IMR-90 (cell line): ENCODE data around the gene GRIK3. TPM values are rescaled to one million over a fixed set of nuclear protein-coding genes. Genes with fewer than 3 reads are reported as not detected.

Experiments
- ATAC-seq: fragments of 200-7000 bp; cut with Tn5 transposase; 2 replicates; pipeline ENCODE4 v1.9.1; 2020; ENCODE audit warnings: low read depth, mild to moderate bottlenecking, moderate library complexity
- BruUV-seq: library from RNA; stranded (reverse); fragments of 400-500 nt; replicated peaks from 2 replicates; lab custom pipeline; 2021; lab: Mats Ljungman, UMichigan
- CTCF ChIA-PET: fragments of 300-600 bp; formaldehyde crosslinking; extraction: SDS; loops from one replicate; lab custom pipeline; 2021; ENCODE audit warnings: antibody characterized with exemption; lab: Yijun Ruan, JAX
- POLR2A ChIA-PET: fragments of 300-600 bp; sonication (Branson Sonifier 250); formaldehyde crosslinking; loops from one replicate; lab custom pipeline; 2022; ENCODE audit warnings: antibody characterized with exemption; ENCODE audit not compliant: unreplicated experiment; lab: Charles Lee
- DNase-seq: peaks from one replicate; pipeline ENCODE4 v3.0.0; 2013
- H2AFZ ChIP-seq: replicated peaks from 2 replicates; pipeline ENCODE3; 2013; ENCODE audit warnings: low read length, mild to moderate bottlenecking; ENCODE audit not compliant: poor library complexity
- H2AK5ac ChIP-seq: 2 replicates; pipeline ENCODE4 v1.6.1; 2013; ENCODE audit warnings: low read depth, low read length, inconsistent platforms
- H2AK9ac ChIP-seq: replicated peaks from 2 replicates; pipeline ENCODE3; 2013; ENCODE audit warnings: mild to moderate bottlenecking, low read depth, low read length, moderate library complexity; ENCODE audit not compliant: poor library complexity
- H2BK120ac ChIP-seq: 2 replicates; pipeline ENCODE4 v1.6.1; 2013; ENCODE audit warnings: low read depth, low read length, inconsistent platforms
- H2BK15ac ChIP-seq: 3 replicates; pipeline ENCODE4 v1.6.1; 2013; ENCODE audit warnings: low read depth, low read length, inconsistent platforms
- H2BK20ac ChIP-seq: 2 replicates; pipeline ENCODE4 v1.6.1; 2013; ENCODE audit warnings: low read depth, mild to moderate bottlenecking, inconsistent platforms, low read length, moderate library complexity
- H2BK5ac ChIP-seq: 2 replicates; pipeline ENCODE4 v1.6.1; 2013; ENCODE audit warnings: mild to moderate bottlenecking, low read depth, low read length, inconsistent platforms; ENCODE audit not compliant: poor library complexity, severe bottlenecking
- H3K14ac ChIP-seq: replicated peaks from 2 replicates; pipeline ENCODE4 v1.6.1; 2013; ENCODE audit warnings: low read depth, low read length, inconsistent platforms
- H3K18ac ChIP-seq: 2 replicates; pipeline ENCODE4 v1.6.1; 2013; ENCODE audit warnings: low read depth, low read length, control low read depth
- H3K23ac ChIP-seq: 2 replicates; pipeline ENCODE4 v1.6.1; 2013; ENCODE audit warnings: low read depth, low read length, inconsistent platforms
- H3K27ac ChIP-seq: 2 replicates; pipeline ENCODE4 v1.5.1; 2013; ENCODE audit warnings: mild to moderate bottlenecking, control low read depth, low read length; ENCODE audit not compliant: insufficient read depth
- H3K27me3 ChIP-seq: 2 replicates; pipeline ENCODE4 v1.6.1; 2013; ENCODE audit warnings: low read length; ENCODE audit not compliant: control insufficient read depth, insufficient read depth
- H3K36me3 ChIP-seq: 2 replicates; pipeline ENCODE4 v1.6.1; 2013; ENCODE audit warnings: low read length, mixed read lengths; ENCODE audit not compliant: control insufficient read depth, insufficient read depth
- H3K4ac ChIP-seq: 2 replicates; pipeline ENCODE4 v1.6.1; 2013; ENCODE audit warnings: low read depth, low read length, inconsistent platforms
- H3K4me1 ChIP-seq: 2 replicates; pipeline ENCODE4 v1.6.1; 2013; ENCODE audit warnings: low read length, mixed read lengths; ENCODE audit not compliant: control insufficient read depth, insufficient read depth
- H3K4me2 ChIP-seq: 2 replicates; pipeline ENCODE4 v1.6.1; 2013; ENCODE audit warnings: low read depth, mild to moderate bottlenecking, control low read depth, low read length, moderate library complexity
- H3K4me3 ChIP-seq: 2 replicates; pipeline ENCODE4 v1.5.1; 2013; ENCODE audit warnings: low read depth, mild to moderate bottlenecking, control low read depth, low read length, moderate library complexity; ENCODE audit not compliant: insufficient read depth
- H3K56ac ChIP-seq: 2 replicates; pipeline ENCODE4 v1.6.1; 2013; ENCODE audit warnings: low read length, inconsistent platforms; ENCODE audit not compliant: insufficient read depth; ENCODE audit errors: extremely low read depth
- H3K79me1 ChIP-seq, 2 experiments: 2 replicates each; pipeline ENCODE4 v1.6.1; 2013; ENCODE audit warnings: low read length in 2 of 2, inconsistent platforms in 1 of 2, low read depth in 1 of 2
- H3K9ac ChIP-seq: 2 replicates; pipeline ENCODE4 v1.6.1; 2013; ENCODE audit warnings: low read depth, low read length, control low read depth
- H3K9me1 ChIP-seq: 2 replicates; pipeline ENCODE4 v1.6.1; 2013; ENCODE audit warnings: low read length, inconsistent platforms; ENCODE audit not compliant: insufficient read depth
- H3K9me3 ChIP-seq: 2 replicates; pipeline ENCODE4 v1.6.1; 2013; ENCODE audit warnings: low read length; ENCODE audit not compliant: control insufficient read depth, insufficient read depth
- H4K20me1 ChIP-seq: 2 replicates; pipeline ENCODE4 v1.6.1; 2013; ENCODE audit warnings: low read length, inconsistent platforms; ENCODE audit not compliant: insufficient read depth
- H4K5ac ChIP-seq: 2 replicates; pipeline ENCODE4 v1.6.1; 2013; ENCODE audit warnings: mild to moderate bottlenecking, low read depth, low read length, control low read depth
- H4K8ac ChIP-seq, 2 experiments: 2 replicates each; pipeline ENCODE4 v1.6.1; 2013; ENCODE audit warnings: low read depth in 2 of 2, low read length in 2 of 2, control low read depth in 1 of 2, inconsistent platforms in 1 of 2
- H4K91ac ChIP-seq: 2 replicates; pipeline ENCODE4 v1.6.1; 2013; ENCODE audit warnings: low read depth, low read length, inconsistent platforms; ENCODE audit not compliant: insufficient read depth
- BHLHE40 ChIP-seq: fragments of 150-350 bp; IDR thresholded peaks from 2 replicates; pipeline ENCODE4 v1.6.1; 2016; ENCODE audit warnings: mild to moderate bottlenecking, low read depth, low read length
- CEBPB ChIP-seq: IDR thresholded peaks from 2 replicates; pipeline ENCODE4 v1.6.1; 2012; ENCODE audit warnings: low read depth, low read length, improper control_type of control experiment
- CHD1 ChIP-seq: IDR thresholded peaks from 2 replicates; pipeline ENCODE4 v1.6.1; 2012; ENCODE audit warnings: low read depth, low read length, improper control_type of control experiment
- CTCF ChIP-seq: conservative IDR thresholded peaks from 2 replicates; pipeline ENCODE4 v1.5.1; 2012; ENCODE audit warnings: mild to moderate bottlenecking, low read depth, low read length, improper control_type of control experiment
- ELK1 ChIP-seq: fragments of 150-350 bp; IDR thresholded peaks from 2 replicates; pipeline ENCODE4 v1.6.1; 2016; ENCODE audit warnings: low read depth, mild to moderate bottlenecking, low read length, moderate library complexity, borderline replicate concordance
- FOS ChIP-seq: fragments of 150-350 bp; IDR thresholded peaks from 2 replicates; pipeline ENCODE4 v1.6.1; 2016; ENCODE audit warnings: low read depth, low read length
- MAFK ChIP-seq: IDR thresholded peaks from 2 replicates; pipeline ENCODE4 v1.6.1; 2012; ENCODE audit warnings: low read depth, low read length, improper control_type of control experiment
- MAZ ChIP-seq: IDR thresholded peaks from 2 replicates; pipeline ENCODE4 v1.6.1; 2012; ENCODE audit warnings: low read depth, mild to moderate bottlenecking, low read length, improper control_type of control experiment, moderate library complexity, borderline replicate concordance
- MXI1 ChIP-seq: IDR thresholded peaks from 2 replicates; pipeline ENCODE4 v1.6.1; 2012; ENCODE audit warnings: low read depth, mild to moderate bottlenecking, low read length, moderate library complexity, borderline replicate concordance
- NFE2L2 ChIP-seq: fragments of 150-350 bp; IDR thresholded peaks from 2 replicates; pipeline ENCODE4 v1.6.1; 2016; ENCODE audit warnings: low read depth, mild to moderate bottlenecking, low read length
- POLR2A ChIP-seq: IDR thresholded peaks from 2 replicates; pipeline ENCODE4 v1.6.1; 2012; ENCODE audit warnings: mild to moderate bottlenecking, low read depth, low read length
- RAD21 ChIP-seq: IDR thresholded peaks from 2 replicates; pipeline ENCODE4 v1.6.1; 2012; ENCODE audit warnings: low read length, improper control_type of control experiment
- RCOR1 ChIP-seq: IDR thresholded peaks from 2 replicates; pipeline ENCODE4 v1.6.1; 2012; ENCODE audit warnings: mild to moderate bottlenecking, low read length, improper control_type of control experiment; ENCODE audit not compliant: insufficient replicate concordance
- RFX5 ChIP-seq: IDR thresholded peaks from 2 replicates; pipeline ENCODE4 v1.8.0; 2012; ENCODE audit warnings: low read depth, mild to moderate bottlenecking, low read length, moderate library complexity
- SMC3 ChIP-seq: fragments of 150-350 bp; IDR thresholded peaks from 2 replicates; pipeline ENCODE4 v1.6.1; 2016; ENCODE audit warnings: low read depth, mild to moderate bottlenecking, antibody characterized with exemption, low read length, moderate library complexity
- USF2 ChIP-seq: fragments of 150-350 bp; IDR thresholded peaks from 2 replicates; pipeline ENCODE4 v1.6.1; 2017; ENCODE audit warnings: mild to moderate bottlenecking, antibody characterized with exemption, low read length, low read depth
- WGBS, 2 experiments: methylation state at CpG; one replicate each; pipeline versions ENCODE4 v1.1.5 to v1.1.7; 2013; ENCODE audit warnings: missing lambda C conversion rate in 2 of 2; ENCODE audit not compliant: insufficient read length in 1 of 2; ENCODE audit errors: extremely low coverage in 2 of 2; 5-methylcytosine and 5-hydroxymethylcytosine counted together
- dilution Hi-C: fragments of 300-500 bp; cut with HindIII; formaldehyde crosslinking; loops from one replicate; pipeline ENCODE4 v1.14.3; 2018; ENCODE audit warnings: low sequenced_read_pairs; ENCODE audit not compliant: unreplicated experiment
- in situ Hi-C: fragments of 300-500 bp; cut with MboI; formaldehyde crosslinking; loops from 3 replicates; pipeline ENCODE4 v1.14.3; 2019; ENCODE audit warnings: low sequenced_read_pairs, inconsistent platforms, mixed read lengths
- intact Hi-C: fragments of 100-400 bp; cut with micrococcal nuclease; formaldehyde crosslinking; loops from 2 replicates; pipeline ENCODE4 v1.10.0; 2022
- polyA plus RNA-seq, 3 experiments: library from polyadenylated mRNA; depleted of rRNA; stranded (reverse); fragments of >200 nt; gene quantifications; 2 replicates each; pipeline ENCODE4 v1.2.3, GENCODE V29; 2012; ENCODE audit warnings: low replicate concordance in 1 of 3
- total RNA-seq: library from RNA; depleted of rRNA; stranded (reverse); fragments of >200 nt; gene quantifications from 2 replicates; pipeline ENCODE4 v1.2.3, GENCODE V29; 2012

Gene GRIK3
- total and polyA plus RNA-seq, 2 of the 4 experiments (the other 2 are of a cell fraction), result not detected

GRCh38 chr1:37001703-37002102 is 32.6 kb downstream of the GRIK3 start:
- intact Hi-C loops, result no loop called here
- WGBS, 2 experiments, result no CpG with 5 or more reads among the region's 2 CpGs
- H3K4me3 ChIP-seq, result no peak overlapping the region

More at GRCh38 chr1:37001703-37002102, 32.6 kb downstream of the GRIK3 start:
- no peak overlapping the region for H3K4me2 ChIP-seq
- no peak overlapping the region for H2AK9ac ChIP-seq
- H3K14ac ChIP-seq, result no peak overlapping the region
- in situ Hi-C loops, result no loop called here
- H3K79me1 ChIP-seq, result no peaks in the 10 kb centered on the region
- dilution Hi-C loops, result no loop called here
- no peak overlapping the region for H2BK120ac ChIP-seq
- H2AK5ac ChIP-seq, result no peak overlapping the region
- H4K5ac ChIP-seq, result no peak overlapping the region
- no peaks in the 10 kb centered on the region for H3K4me1 ChIP-seq
- H2BK5ac ChIP-seq, result no peak overlapping the region
- H2BK20ac ChIP-seq, result no peak overlapping the region
- H3K9me1 ChIP-seq, result no peaks in the 10 kb centered on the region
- no peak overlapping the region for H4K8ac ChIP-seq
- DNase-seq (no peak), ATAC-seq (no peak)
- H3K9me3 ChIP-seq, result no peaks in the 10 kb centered on the region
- no peak overlapping the region for H3K23ac ChIP-seq
- H3K9ac ChIP-seq, result no peak overlapping the region
- no peaks in the 10 kb centered on the region for H4K20me1 ChIP-seq
- H3K36me3 ChIP-seq, result no peaks in the 10 kb centered on the region
- H3K27me3 ChIP-seq, result no peaks in the 10 kb centered on the region
- ChIA-PET POLR2A (no interaction called here), CTCF (no interaction called here)
- no peak overlapping the region for H3K18ac ChIP-seq
- no peak for TF ChIP-seq MXI1
- no peak for TF ChIP-seq CTCF
- TF ChIP-seq RCOR1, result no peak
- TF ChIP-seq MAZ, result no peak
- no peak for TF ChIP-seq FOS
- no peak for TF ChIP-seq RFX5
- no peak for TF ChIP-seq RAD21
- TF ChIP-seq ELK1, result no peak
- no peak for TF ChIP-seq POLR2A
- no peak for TF ChIP-seq BHLHE40
- TF ChIP-seq CHD1, result no peak
- no peak for TF ChIP-seq SMC3
- TF ChIP-seq USF2, result no peak
- no peak for TF ChIP-seq CEBPB
- no peak for TF ChIP-seq NFE2L2
- TF ChIP-seq MAFK, result no peak
- no TSS peak for BruUV-seq
- H2BK15ac ChIP-seq, result no peak overlapping the region
- no peak overlapping the region for H4K91ac ChIP-seq
- H2AFZ ChIP-seq, result no peak overlapping the region
- no peak overlapping the region for H3K27ac ChIP-seq
- no peak overlapping the region for H3K4ac ChIP-seq
- no peak overlapping the region for H3K56ac ChIP-seq
